Anterior cingulate cortex (tissue), 58 donors: ENCODE data around the gene CDH4.

ENCODE experiments used
- DNase-seq, 58 donors: peaks; one replicate each; lab custom pipeline; 2025; lab: John Stamatoyannopoulos, UW

Gene CDH4

GRCh38 chr20:61582196-61582923, 330.3 kb downstream of the CDH4 start:
- no peak for DNase-seq

GRCh38 chr20:61583356-61583755, 331.3 kb downstream of the CDH4 start:
- no peak for DNase-seq

GRCh38 chr20:61584851-61585250, 332.8 kb downstream of the CDH4 start:
- DNase-seq, result no peak

GRCh38 chr20:61585764-61586163, 333.7 kb downstream of the CDH4 start:
- DNase-seq, result no peak

GRCh38 chr20:61587036-61587435, 335.0 kb downstream of the CDH4 start:
- no peak for DNase-seq

DNA sequence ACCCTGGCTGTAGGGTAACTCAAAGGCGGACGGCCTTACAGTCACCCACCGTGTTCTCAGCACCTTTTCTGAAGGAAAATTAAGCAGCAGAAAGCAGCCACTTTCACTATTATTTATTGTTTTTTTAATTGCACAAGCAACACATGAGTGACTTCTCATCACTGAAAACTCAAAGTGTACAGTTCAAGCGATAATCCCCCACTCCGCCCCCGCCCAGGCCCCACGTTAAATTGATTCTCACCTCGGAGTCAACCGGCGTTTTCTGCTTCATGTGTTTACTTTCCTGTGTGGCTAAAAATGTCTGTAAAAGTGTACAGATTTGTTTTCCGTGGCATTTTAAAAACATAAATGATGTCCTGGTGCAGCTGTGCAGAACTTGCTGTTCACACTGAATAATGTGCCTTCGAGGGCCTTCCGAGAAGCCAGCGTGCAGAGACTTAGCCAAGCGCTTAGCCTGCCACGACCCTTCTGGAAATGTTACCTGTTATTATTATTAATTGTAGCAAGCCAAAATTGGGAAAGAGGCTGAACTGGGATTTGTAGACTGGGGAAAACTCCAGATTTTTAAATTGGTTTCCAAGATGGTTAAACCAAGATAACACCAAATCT, 335.7 kb downstream of the CDH4 start:
- no peak for DNase-seq

DNA sequence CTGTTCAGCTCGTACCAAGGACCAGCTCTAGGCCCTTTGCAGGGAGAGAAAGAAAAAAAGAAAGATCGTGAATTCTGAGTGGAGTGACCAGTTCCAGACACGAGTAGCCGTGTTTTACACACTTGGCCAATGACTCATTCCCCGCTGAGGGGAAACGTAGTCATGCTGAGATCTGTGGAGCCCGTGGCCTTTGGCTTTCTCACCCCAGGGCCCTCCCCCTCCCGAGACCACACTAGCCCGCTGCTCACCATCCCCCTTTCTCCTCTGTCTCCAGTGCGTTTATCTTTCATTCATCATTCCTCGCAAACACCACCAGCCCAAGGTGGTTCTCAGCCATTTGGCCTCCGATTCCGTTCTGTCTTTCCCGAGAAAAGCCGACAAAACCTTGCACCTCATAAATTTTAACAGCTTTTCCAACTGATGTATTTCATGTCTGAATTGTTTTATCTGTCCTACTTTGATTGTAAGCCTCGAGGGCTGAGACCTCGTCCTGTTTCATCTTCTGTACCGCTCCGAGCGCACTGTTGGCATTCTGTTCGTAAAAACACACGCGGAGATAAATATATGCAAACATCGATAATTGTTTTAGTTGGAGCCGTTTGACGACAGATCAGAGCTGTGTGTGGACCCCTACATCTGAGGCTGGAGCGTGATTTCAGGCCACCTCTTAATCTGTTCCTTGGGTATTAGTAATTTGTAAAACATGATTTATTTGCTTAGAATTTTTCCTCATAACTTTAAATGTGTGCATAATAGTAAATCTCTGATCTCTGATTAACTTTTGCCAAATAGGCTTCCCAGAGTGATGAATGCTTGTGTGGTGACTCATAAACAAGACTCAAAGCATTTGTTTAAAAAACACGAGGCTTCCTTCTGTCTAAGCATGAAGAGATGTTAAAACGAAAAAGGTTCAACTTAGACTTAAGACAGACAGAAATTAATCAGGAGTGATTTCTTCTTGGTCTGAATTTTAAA, 336.6 kb downstream of the CDH4 start:
- DNase-seq, result no peak

DNA sequence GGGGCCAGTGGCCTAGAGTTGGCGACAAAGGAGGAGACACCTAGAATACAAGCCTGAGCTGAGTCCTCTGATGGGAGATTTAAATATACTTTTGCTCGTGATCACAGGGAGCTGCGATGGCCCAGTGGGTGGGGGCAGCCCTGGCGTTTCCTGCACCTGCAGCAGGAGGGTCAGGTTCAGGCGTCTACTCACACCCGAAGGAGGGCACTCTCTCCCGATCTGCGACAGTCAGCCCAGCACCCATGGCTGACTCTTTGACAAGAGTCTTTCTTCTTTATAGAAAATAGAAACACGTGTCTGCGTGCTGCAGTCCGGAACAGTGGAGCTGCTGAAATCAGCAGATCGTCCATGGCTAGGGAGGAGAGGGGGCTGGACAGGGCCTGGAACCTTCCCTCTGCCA, 338.2 kb downstream of the CDH4 start:
- no peak for DNase-seq

DNA sequence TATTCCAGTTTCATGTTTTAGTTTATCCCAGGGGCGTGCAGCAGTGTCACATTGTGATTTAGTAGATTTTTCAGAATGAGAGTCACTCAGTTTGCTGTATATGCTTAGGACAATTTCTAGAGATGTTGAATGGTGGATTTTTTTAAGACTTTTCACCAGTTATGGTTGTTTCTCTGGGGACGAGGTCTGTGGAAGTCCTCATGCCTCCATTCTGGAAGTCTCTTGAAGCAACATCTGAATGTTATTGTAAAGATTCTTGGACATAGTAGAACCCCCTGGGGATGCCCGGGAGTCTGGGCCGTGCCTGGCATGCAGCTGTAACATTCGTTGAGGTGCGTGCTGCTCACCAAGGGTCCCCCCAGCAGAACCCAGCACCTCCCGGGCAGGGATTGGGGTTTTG, 341.5 kb downstream of the CDH4 start:
- DNase-seq, result no peak

GRCh38 chr20:61594198-61594597, 342.1 kb downstream of the CDH4 start:
- no peak for DNase-seq

- no peak for DNase-seq
These were observed 343.2 kb downstream of the CDH4 start for GRCh38 chr20:61595216-61595615.

- peak in 1 of 58 donors; percentile 7 for DNase-seq
These were observed 344.7 kb downstream of the CDH4 start for GRCh38 chr20:61596687-61597330.

DNA sequence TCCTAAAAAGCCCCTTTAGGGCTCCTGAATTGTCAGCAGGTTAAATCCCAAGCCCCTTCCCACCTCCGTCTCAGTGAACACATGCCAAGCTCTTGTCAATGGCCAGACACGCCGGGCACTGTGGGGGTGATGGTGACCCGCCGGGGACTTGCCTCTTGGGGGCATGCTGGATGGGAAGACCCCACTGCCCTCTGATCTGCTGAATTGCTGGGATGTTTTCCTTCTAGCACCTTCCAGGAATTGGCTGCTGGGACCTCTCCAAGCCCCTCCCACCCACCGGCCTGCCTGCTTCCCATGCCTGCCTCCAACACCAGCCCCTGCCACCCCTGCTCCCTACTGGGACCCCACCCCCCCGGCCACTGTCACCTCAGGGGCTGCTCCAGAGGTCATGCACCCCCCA, 345.9 kb downstream of the CDH4 start:
- no peak for DNase-seq

GRCh38 chr20:61598586-61598985, 346.5 kb downstream of the CDH4 start:
- no peak for DNase-seq

DNA sequence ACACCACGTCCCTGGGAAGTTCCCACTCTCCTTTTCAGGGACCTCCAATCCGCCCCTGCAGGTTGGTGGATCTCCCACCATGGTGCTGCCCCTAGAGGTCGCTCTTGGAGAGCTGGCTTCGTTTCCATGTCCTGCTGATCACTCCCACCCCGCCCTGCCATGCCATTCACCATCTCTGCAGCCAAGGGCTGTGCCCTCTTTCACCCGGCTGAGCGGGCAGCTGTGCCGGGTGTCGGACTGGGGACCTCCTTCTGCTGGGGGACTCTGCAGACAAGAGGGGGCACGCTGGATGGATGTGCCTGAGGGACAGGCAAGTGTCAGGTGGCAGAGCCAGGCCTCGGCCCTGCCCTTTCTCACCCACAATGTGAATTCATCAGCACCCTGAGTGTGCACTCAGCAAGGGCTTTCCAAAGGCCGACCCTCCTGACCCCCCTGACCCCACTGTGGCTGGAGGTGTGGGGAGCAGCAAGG, 347.0 kb downstream of the CDH4 start:
- peak in 1 of 58 donors; percentile 46 for DNase-seq

- DNase-seq, result peak in 7 of 58 donors; percentile 11 to 46 (median 26)
These were observed 347.5 kb downstream of the CDH4 start for GRCh38 chr20:61599541-61599992.

DNA sequence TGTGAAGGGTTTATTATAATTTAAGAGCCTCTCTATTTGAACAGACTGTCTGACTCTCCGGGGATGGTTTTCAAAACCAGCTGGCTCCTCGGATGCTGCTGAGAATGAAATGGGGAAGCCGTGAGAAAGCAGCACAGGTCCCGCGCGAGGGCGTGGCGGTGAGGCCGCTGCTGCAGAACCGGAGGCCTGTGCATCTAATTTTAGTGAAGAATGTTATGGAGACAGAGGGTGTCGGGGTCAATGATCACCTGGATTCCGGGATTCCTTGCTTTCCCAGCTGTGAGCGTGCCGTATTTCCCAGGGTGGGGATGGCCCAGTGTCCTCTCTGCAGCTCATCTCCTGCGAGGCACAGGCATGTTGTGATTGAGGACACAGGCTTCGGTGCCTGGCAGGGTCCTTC, 348.0 kb downstream of the CDH4 start:
- no peak for DNase-seq

- no peak for DNase-seq
These were observed 349.3 kb downstream of the CDH4 start for GRCh38 chr20:61601361-61601760.

DNA sequence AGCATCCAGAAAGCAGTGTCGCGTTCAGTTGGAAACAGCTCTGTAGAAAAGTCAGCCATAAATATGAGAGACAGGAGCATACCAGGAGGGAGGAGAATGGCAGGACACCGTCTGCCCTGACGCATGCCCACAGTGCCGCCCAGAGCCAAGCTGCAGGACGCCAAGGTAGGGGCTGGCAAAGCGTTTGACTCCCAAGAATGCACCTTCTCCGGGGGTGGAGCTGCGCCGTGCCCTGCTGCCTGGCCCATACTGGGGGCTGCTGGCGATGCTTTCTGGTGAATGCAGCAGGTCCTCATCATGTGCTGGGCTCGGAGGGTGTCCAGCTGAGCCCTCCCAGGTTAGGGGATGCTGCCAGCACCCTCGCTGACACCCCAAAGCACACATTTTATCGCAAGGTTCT, 349.8 kb downstream of the CDH4 start:
- DNase-seq, result no peak

GRCh38 chr20:61603715-61604114, 351.7 kb downstream of the CDH4 start:
- DNase-seq, result no peak
